A172 (cell line): ENCODE measurements around the gene CPEB3. TPM values are rescaled to one million over a fixed set of nuclear protein-coding genes. Genes with fewer than 3 reads are reported as not detected.
A peak's percentile ranks its signal among the peaks of the same experiment; 100 is the strongest.

Experiments
- DNase-seq: peaks from one replicate; pipeline ENCODE4 v3.0.0-alpha.2; 2015; ENCODE audit warnings: low spot score
- total RNA-seq: library from RNA; depleted of rRNA; stranded (reverse); fragments of >200 nt; shearing (Covaris generic); gene quantifications from 2 replicates; pipeline ENCODE4 v1.2.3, GENCODE V29; 2014; rRNA removed

Gene CPEB3
- total RNA-seq = 0.28 and 0.69 TPM in 2 replicates

GRCh38 chr10:92290837-92291615 lies at the start of gene CPEB3, which contains the start of gene MARCHF5:
Gene CPEB3 (minus strand): TSS chr10:92291078. CDS start chr10:92240350, 50,728 bp downstream.
Gene MARCHF5 (plus strand): TSS chr10:92291167. CDS start chr10:92291495, 328 bp downstream.
- DNase-seq = peak; percentile 93

DNA sequence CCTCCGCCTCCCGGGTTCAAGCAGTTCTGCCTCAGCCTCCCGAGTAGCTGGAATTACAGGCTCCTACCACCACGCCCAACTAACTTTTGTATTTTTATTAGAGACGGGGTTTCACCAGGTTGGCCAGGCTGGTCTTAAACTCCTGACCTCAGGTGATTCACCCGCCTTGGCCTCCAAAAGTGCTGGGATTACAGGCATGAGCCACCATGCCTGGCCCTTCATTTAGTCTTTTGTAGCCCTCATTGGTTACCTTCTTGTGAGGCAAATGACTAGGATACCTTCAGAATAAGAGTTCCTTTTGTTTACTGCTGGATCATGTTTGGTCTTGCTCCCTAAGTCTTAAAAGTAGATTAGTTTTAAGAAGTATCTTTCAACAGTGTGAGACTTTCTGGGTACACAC lies 39.0 kb upstream of the CPEB3 start:
- DNase-seq = peak; percentile 17

GRCh38 chr10:92328993-92329392 lies 38.1 kb upstream of the CPEB3 start:
- DNase-seq = no peak

DNA sequence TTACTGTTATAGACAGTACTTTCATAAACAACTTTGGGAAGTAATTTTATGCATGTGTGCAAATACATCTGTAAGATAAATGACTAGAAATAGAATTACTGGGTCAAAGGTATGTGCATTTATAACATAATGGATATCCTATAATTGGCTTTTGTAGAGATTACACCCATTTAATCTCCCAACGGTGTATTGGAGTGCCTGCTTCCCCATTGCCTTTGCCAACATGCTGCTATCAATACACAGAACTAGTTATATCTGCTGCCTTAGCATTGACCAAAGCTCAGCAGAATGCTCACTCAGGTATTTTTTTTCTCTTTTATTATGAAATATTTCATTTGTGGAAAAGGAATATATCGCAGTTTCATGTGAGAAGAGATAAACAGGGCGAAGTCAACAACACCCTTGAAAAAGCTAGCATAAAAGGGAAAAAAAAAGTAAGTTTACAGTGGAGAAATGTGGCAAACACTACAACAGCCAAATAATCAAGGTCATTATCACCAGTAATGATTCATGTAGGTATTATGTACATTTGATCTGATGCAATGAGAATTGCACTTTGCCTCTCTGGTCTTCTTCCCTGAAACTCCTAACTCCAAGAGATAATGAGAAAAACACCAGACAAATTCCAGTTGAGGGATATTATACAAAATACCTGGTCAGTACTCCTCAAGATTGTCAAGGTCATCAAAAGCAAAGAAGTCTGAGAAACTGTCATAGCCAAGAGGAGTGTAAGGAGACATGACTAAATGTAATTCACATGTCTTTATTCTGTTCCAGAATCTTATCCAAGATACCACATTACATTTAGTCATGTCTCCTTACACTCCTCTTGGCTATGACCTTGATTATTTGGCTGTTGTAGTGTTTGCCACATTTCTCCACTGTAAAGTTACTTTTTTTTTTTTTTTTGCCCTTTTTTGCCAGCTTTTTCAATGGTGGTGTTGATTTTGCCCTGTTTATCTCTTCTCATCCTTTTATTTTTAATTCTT lies 36.9 kb upstream of the CPEB3 start:
- DNase-seq = no peak

DNA sequence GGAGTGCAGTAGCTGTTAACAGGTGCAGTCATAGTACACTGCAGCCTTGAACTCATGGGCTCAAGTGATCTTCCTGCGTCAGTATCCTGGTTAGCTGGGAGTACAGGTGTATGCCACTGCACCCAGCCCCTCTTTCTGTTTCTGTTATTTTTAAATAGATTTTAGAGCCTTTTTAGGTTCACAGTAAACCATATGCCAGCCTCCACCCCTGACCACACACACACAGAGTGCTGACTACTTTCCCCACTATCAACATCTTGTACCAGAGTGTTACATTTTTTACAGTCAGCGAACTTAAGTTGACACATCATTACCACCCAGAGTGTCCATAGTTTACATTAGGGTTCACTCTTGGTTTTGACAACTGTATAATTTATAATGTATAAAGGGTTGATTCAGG lies 32.2 kb upstream of the CPEB3 start:
- no peak for DNase-seq

GRCh38 chr10:92316610-92317009 lies 25.7 kb upstream of the CPEB3 start:
- DNase-seq = no peak

GRCh38 chr10:92313750-92314149 lies 22.9 kb upstream of the CPEB3 start:
- no peak for DNase-seq

DNA sequence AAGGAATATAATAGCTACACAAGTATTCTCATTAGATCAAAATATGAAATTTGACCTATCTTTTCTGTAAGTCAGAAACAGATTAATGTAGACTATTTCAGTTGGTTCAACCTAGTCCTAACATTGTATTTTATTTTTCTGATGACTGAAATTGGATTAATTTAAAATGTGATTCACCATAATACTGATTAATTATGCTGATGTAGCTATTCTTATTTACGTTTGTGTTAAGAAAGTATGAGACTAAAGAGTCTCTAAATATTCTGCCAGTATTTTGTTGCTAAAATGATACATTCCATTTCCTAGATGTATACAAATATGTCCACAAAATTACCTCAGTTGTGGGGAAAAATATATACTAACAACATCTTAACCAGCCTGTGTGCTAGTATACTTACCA lies 18.4 kb upstream of the CPEB3 start:
- DNase-seq = no peak

DNA sequence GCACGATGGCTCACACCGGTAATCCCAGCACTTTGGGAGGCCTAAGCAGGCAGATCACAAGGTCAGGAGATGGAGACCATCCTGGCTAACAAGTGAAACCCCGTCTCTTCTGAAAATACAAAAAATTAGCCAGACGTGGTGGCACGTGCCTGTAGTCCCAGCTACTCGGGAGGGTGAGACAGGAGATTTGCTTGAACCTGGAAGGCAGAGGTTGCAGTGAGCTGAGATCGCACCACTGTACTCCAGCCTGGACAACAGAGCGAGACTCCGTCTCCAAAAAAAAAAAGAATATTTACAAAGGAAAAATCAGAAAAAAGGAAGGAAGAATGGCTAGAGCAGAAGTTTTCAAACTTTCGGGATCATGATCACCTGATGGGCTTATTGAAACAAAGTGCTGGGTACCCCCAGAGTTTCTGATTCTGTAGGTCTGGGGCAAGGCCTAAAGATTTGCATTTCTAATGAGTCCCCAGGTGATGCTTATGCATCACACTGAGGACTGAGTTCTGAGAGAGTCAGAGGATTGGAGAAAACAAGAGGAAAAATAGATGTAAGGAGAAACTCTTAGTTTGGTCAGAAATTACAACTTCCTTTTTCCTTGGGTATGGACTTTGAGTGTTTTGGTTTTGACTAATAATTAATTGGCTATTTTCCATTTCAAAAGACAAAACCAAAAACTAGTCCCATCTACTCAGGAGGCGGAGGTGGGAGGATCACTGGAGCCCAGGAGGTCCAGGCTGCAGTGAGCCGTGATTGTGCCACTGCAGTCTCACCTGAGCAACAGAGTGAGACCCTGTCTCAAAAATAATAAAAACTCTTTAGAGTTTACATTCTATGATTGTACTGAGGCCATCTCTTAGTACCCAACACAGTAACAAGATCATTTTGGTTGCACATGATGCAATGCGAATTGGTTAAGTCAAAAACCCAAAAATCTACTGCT lies 14.5 kb upstream of the CPEB3 start:
- no peak for DNase-seq

GRCh38 chr10:92304061-92304460 lies 13.2 kb upstream of the CPEB3 start:
- DNase-seq = no peak

GRCh38 chr10:92303096-92303495 lies 12.2 kb upstream of the CPEB3 start:
- DNase-seq = no peak

- no peak for DNase-seq
Observed at GRCh38 chr10:92298487-92298886, 7.6 kb upstream of the CPEB3 start.

- peak; percentile 48 for DNase-seq
Observed at GRCh38 chr10:92291921-92292845, 1.3 kb upstream of the CPEB3 start.

DNA sequence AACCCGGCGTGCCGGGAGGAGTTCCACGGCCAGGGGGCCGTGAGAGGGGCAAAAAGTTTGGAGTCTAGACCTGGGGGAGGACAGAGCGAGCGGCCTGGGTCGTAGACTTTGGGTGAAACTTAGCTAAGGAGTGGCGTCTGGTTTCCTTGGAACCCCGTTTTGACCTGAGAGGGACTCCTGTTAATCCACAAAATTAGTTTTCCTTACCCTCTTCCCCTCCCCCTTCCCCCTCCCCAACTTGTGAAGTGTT lies 663 bp upstream of the CPEB3 start:
- DNase-seq = peak; percentile 10

DNA sequence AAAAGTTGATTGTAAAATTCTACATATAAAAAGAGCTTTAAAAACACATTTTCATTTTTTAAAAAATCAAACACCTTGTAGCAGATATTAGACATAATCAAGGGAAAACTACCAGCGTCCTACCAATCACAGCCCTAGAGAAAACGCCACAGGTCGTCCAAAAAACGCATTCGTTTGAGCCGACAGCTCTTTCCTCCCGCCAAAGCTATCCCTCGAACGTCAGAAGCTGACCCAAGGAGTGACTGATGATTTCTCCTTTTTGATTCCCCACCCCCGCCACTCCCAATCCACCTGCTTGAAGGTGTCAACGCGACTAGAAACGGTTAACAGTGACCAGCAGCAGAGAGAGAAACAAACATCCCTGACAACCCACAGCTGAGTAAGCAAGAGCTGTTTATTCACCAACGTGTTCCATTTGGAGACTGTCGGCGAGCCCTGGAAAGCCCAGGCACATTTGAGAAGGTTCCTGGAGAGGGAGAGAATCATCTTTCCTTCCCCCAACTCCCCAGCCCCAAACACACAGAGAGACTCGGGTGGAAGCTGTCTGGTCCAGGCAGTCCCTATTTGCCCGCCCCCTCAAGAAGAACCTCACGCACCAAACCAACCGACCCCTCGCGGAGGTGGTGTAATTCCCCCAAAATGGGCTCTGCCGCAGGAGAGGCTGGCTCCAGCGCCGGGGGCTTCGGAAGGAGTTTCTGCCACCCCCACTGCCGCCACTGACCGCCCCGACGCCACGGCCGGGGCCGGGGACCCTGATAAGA lies 622 bp downstream of the CPEB3 start:
- peak; percentile 51 for DNase-seq

GRCh38 chr10:92284112-92284704 lies 6.7 kb downstream of the CPEB3 start:
- DNase-seq = no peak

DNA sequence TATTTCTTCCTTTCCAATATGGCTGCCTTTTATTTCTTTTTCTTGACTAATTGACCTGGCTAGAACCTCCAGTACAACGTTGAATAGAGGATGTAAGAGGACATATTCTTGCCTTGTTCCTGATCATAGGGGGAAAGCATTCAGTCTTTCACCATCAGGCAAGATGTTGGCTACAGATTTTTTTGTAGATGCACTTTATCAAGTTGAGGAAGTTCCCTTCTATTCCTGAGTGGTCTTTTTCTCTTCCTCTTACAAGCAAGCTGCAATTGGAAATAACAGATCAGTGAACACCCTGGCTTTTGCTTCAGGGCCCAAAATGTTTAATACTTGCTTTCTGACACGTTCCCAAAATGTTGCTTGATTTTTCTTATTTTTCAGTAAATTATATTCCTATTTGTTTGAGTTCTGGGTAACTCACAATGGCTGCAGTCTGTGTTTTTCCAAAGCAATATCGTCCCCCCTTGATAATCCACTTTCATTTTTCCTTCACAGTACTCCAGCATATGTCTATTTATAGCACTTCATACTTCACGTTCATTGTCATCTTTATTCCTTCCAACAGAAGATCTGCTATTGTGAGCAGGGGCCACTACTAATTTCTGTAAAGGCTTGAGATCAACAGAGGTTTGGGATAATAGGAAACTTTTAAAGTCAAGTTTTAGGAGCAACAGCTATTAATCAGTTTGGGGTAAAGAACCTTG lies 11.7 kb downstream of the CPEB3 start:
- DNase-seq = no peak

DNA sequence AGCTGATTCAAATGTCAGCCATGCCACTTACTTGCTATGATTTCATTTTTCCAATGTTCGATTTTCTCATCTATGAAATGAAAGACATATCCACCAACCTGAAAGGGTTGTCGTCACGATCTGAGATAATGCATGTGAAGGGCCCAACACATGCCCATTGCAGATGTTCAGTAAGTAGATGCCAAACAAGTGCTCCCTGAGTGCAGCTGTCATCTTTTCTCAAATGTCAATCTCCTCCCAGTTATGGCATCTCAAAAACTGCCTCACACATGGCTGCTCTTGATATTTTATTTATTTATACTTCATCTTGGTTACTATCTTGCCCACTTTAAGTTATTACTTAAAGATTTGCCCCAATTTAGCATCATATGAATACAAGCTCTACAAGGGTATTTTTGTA lies 16.8 kb downstream of the CPEB3 start:
- DNase-seq = no peak

DNA sequence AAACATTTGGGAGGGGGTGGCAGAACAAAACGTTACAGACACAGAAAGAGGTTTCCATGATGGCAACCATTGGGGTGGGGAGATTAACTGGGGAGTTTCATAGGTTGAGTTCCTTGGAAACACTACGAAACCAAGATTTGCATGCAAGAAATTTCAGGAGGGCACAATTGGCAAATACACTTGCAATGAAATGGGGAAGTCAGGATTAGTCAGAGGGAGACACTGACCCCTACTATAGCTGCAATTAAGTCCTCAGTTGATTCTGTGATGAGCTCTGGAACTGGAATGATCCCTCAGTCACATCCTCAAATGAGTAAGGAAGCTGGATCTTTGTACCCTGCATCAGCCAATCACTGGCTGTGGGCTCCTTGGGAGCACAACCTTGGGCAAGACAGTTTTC lies 22.1 kb downstream of the CPEB3 start:
- DNase-seq = no peak
